Glomerular visceral epithelial cell (primary cell): Measurements from ENCODE around the gene SYNJ2.

Source experiments
- DNase-seq: peaks from one replicate; pipeline ENCODE4 v3.0.0-alpha.2; 2016; ENCODE audit errors: extremely low spot score

SYNJ2 gene

DNA sequence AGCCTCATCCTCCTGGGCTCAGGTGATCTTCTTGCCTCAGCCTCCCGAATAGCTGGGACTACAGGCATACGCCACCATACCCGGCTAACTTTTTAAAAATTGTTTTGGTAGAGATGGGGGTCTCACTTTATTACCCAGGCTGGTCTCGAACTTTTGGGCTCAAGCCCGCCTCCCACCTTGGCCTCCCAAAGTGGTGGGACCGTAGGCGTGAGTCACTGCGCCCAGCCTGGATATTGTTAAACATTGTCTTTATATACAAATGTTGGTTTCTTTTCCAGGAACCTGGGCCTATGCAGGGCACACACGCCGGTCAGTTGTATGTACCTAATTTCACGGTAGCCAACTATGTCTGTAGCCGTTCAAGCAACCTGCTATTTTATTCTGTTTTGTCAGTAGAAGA is 60.1 kb downstream of the SYNJ2 start:
- no peak for DNase-seq

DNA sequence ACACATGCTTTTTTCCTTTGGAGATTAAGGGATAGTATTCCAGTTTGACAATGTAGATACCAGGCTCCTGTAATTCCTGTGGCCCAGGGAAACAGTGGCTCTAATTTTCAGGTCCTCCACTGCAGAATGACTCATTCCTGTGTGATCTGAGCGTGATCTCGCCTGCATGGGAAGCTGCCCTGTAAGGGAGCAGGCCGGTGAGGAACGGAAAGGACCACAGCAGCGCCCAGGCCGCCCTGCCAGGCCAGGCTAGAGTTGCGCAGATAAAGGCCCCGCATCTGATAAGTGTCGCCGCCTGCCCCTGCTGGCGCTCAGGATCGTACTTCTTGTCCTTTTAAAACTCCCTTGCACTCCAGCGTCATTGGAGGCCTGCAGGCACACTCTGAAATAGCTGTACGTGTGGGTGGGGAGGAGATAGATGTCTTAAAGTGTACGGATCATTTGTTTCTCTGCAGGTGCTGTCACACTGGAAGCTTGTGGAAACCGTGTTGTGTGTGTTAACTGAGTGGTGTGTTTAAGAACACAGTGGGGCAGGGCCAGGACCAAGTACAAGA is 60.7 kb downstream of the SYNJ2 start:
- DNase-seq = peak; percentile 88

DNA sequence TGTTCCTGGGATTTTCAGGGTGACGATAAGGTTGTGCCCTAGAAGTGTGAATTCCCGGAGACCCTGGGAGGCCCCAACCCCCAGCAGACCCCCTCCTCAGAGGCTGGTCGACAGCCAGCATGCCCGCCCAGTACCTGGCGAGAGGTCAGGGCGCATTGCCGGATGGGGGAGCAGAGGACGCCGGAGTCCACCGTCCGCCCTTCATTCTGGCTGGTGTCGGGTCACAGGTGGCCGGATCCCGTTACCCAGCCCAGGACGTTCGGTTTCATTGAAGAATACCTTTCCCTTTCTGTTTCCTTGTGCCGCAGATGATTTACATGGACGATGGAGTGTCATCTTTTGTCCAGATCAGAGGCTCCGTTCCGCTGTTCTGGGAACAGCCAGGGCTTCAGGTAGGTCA is 61.3 kb downstream of the SYNJ2 start:
- no peak for DNase-seq

DNA sequence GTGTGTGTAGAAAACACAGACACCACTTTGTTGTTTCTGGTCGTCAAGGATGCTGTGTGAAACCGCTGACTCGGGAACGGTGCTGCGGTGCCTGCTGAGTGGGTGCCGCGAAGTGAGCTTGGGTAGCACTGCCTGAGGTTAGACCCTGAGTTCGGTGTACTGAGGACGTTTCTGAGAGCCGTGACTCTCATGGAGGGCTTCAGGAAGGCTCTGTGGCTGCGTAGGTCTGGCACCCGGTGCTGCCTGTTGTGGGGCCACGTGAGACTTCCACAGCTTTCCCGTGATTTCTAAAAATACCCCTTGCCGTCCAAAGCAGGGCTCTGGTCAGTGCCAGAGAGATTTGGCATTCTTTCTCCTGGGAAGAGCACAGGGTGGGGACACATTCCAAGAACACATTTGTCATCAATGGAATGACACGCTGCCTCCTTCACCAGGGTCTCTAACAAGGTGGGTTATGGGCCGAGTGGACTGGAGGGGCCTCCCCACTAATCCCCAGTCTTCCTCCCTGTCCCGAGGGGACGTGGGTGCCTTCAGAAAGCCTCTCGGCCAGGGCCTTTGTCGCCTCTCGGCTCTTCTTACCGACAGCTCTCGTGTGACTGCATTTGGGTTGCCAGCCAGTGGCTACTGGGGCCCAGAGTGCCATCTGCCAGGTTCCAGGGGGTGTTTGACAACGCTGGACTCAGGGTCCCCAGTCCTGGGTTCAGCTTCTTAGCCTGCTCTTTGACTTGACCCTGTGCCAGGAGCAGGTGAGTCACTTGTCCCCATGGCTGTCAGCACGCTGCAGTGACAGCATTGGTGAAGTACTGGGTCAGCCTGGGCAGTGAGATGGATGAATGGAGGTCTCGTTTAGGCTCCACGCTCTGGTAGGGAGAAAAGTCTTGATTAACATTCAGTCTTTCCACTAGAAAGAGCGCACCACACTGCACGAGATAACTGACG is 62.2 kb downstream of the SYNJ2 start:
- DNase-seq = no peak

DNA sequence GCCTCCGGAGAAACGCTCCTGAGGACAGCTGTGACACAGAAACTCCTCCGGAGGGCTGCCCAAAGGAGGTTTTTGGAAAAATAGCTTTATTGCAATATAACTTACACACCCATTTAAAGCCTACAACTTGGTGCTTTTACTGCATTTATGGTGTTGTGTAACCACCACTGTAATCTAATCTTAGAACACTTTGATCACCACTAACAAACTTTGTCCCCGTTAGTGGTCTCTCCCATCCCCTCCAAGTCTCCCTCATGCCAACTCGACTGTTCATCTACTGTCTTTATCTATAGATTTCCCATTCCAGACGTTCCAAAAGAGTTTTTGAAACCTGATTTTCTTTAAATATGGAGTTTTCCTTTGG is 62.8 kb downstream of the SYNJ2 start:
- no peak for DNase-seq

DNA sequence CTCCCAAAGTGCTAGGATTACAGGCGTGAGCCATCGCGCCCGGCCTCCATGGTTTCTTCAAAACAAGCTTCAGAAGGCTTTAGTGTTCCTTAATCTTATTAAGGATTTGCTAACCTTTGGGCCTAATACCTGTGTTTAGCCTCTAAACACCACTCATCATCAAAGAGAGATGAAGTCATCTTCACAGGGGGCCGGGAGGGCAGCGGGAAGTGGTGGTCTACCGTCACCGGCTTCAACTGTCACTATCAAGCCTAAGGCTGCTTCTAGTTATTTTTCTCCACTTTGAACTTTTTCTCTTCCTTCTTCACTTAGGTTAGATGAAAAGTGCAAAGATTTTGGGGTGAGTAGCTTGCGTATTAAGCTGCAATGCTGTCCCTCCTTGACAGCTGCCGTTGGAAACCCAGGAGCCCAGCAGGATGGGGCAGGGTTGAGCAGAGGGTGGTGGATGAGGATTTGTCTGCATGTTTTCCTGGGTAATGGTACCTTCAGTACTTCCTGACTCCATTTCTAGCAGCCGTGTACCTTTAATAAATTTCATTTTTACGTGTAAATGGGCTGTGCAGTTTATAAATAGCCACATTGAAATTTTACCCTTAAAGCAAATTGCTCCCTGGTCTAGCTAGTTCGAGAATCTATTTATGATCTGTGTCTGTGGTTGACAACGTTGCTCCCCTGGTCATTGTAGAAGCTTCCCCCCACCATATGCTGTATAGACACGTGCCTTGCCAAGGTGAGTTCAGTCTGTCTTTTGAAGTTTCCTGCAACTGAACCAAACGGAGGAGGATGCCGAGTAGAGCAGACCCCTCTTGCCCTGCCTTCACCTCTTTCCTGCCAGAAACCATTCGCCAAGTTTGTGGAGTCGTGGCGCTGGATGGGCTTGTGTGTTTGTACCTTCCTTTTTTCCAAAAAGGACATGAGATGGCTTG is 64.8 kb downstream of the SYNJ2 start:
- no peak for DNase-seq

DNA sequence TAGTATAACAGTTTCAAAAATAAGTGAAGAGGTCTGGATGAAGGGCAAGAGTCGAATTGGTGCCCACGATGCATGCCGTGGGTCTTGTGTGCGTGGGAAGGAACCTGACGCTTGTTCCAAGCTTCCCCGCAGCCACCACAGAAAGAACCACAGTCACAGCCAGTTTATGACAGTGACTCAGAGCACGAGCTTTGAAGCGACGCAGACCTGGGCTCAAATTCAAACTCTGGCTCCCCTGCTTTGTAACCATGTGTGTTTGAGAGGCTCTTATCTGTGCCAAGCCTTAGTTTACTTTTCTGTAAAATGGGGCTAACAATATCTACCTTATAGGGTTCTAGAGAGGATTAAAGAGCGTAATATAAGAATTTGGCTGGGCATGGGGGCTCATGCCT is 65.5 kb downstream of the SYNJ2 start:
- peak; percentile 42 for DNase-seq

DNA sequence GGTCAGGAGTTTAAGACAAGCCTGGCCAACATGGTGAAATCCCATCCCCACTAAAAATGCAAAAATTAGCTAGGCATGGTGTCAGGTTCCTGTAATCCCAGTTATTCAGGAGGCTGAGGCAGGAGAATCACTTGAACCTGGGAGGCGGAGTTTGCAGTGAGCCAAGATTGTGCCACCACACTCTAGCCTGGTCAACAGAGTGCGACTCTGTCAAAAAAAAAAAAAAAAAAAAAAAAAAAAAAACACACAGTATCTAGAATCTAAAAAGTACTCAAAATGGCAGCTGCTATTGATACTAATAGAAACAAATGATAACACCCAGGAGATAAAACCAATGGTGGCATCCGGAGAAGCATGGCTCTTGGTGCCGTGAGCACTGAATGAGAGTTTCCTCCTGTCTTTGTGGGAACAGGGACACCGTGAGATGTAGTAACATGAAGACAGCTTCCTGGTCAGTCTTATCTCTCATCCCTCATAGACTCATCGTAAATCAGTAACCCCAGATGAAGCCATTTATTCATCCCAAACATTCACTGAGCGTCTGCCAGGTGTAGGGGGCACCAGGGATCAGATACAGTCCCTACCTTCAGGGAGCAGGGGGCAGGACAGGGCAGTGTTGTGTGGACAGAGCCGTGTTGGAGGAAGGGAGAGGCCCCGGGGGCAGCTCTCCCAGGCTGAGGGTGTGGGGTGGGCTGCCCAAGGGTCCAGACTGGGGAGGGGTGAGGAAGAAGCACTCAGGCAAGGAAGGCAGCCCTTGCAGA is 66.1 kb downstream of the SYNJ2 start:
- DNase-seq = no peak

DNA sequence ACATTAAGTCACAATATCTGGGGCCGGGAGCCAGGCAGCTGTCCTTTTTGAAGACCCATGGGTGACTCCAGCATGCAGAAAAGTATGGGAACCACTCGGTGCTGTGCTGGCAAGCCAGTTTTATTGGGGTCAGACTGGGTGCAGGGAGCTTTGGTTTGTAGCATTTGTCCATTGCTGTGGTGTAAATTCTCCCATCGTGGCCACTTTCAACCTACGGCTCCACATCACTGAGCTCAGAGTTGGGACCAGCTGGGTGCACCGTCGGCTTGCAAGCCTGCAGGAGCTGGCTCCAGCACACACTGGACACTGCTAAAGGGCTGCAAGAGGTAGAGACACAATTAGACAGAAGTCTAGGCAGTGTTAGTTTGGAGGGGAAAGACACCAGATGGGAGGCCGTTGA is 66.9 kb downstream of the SYNJ2 start:
- no peak for DNase-seq

DNA sequence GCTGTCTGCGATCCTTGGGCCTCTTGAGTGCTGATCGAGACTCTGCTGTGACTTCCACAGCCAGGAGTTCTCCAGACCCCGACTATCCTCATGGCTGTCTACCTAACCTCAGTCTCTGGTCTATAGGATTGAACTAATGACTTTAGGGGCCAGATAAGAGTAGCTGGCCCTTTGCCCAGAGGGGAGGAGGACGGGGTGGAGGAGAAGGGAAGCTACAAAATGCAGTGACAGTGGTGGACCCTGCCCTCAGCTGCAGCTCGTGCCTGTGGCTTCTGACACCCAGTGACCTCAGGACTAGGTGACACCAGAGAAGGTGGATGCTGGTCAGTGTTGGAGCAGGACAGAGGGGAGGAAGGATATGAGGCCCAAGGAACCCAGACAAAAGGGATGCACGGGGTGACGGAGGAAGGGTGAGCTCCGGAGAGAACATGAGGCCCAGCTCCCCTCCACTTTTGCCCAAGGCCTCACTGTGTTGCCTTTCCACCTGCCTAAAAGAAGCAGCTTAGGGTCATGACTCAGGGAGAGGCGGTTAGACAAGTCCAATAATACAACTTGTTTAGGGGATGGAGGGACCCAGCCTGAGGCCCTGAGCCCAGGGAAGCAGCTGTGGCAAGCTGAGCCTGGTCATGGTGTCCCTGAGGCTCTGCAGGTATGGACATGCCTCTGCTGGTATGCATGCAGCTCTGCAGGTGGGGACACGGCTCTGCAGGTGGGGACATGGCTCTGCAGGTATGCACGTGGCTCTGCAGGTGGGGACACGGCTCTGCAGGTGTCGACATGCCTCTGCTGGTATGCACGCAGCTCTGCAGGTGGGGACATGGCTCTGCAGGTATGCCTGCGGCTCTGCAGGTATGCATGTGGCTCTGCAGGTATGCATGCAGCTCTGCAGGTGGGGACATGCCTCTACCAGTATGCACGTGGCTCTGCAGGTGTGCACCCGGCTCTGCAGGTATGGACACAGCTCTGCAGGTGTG is 67.7 kb downstream of the SYNJ2 start:
- DNase-seq = no peak

DNA sequence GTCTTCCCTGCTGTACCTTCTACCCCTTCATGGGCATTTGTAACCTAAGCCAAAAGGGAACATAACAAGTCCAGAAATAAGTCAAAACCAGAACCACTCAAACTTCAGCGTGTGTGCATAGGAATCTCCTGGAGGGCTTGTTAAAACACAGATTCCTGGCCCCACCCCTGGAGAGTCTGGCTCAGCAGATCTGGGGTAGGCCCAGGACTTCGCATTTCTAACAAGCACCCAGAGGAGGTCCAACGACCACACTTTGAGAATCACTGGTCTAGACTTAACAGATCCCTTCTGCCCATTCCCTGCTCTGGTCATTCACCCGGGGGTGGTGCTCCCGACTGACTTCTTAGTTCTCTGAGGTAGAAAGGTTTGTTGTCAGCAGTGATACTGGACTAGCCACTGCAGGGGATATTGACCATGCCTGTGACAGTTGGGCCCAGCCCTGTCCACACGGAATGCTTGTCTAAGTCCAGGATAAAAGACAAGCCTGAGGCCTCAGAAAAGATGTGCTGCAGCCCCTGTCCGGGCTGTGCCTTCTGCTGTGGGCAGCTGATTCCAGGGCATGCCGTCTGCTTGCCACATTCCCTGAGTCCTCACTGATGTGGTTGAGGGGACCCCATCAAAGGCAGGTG is 68.6 kb downstream of the SYNJ2 start:
- DNase-seq = no peak

DNA sequence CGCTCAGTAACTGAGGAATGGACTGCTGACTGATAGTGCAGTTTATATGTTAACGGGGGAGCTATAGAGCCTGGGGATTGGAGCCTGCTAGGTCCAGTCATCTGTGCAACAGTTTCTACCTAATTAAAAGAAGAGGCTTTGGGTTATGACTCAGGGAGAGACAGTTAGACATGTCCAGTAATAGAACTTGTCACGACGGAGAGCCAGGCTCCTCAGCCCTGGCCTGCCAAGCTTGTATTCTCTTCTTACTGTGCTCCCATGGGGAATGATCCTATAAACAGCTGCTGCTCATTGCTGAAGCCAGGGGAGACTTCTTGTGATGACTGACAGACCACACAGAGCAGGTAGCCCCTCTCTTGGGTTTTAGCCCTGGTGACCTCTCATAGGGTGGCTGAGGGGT is 69.3 kb downstream of the SYNJ2 start:
- DNase-seq = no peak

DNA sequence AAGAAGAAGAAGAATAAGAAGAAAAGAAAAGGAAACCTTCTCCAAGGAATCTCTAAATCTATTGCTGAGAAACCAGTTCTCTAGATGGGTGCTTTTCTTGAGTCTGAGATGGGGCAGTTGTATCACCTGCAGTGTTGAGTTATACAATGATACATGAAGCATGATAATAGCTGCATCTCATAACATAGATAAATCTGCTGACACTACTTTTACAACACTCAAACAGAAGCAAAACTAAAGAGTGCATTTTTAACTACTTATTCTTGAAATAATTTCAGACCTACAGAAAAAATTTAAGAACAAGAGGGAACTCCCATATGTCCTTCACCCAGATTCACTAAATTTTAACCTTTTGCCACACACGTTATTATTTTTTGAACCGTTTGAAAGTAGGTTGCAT is 70.3 kb downstream of the SYNJ2 start:
- DNase-seq = no peak

DNA sequence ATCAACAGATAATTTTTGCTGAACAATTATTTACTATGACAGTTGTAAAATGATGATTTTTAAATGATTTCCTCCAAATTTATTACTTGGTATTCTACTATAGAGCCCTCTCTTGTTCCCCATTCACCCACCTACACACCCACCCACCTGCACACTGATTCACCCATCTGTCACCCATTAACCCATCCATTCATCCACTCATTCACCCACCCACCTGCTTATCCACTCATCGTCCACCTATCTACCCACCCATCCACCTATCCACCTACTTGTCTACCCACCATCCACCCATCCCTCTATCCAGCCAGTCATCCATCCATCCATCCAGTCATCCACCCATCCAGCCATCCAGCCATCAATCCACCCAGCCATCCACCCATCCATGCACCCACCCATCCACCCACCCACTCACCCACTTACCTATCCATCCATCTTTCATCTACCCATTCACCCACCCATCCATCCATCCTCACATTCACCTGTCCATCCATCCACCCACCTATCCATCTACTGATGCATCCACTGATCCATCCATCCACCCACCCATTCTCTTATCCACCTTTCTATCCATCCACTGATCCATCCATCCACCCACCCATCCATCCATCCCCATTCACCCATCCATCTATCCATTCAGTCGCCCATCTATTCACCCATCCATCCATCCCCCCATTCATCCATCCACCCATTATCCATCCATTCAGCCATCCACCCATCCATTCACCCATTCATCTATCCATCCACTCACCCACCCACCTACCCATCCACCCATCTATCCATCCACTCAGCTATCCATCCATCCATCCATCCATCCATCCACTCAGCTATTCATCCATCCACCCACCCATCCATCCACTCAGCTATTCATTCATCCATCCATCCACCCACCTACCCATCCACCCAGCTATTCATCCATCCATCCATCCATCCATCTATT is 72.0 kb downstream of the SYNJ2 start:
- DNase-seq = no peak

DNA sequence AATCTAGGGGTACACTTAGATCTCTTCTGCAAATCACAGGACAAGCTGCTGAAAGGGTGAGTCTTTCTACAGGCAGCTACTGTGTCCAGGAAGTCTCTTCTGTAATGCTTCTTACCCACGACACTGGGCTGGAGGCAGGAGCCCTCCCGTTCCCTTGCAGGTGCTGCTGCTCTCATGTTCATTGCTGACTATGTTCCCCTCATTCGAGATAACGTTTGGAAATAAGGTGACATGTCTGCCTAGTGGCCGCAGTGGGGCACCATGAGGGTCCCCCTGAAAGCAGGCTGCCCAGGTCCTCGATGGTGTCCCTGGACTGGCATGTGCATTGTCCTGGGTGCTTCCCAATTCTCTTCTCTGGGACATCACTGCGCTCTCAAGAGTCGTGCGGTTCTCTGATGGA is 74.7 kb downstream of the SYNJ2 start:
- DNase-seq = no peak

DNA sequence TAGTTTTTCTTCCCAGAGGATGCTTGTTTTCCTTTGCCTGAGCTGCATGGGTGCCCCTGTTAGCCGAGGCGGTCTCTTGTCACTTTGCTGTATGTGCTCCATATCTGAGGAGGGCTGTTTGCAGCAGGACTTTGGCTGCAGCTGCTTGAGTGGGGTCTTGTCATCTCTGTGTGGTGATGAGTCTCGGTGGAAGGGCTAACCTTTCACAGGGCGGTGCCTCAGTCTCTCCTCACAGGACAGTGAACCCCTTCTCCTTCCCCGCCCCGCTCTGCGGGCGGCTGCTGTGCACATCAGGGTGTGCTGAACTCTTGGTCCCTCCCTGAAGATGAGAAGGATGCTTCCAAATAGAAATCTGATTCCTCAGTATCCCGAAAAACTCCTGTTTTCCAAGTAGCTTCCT is 75.1 kb downstream of the SYNJ2 start:
- no peak for DNase-seq

DNA sequence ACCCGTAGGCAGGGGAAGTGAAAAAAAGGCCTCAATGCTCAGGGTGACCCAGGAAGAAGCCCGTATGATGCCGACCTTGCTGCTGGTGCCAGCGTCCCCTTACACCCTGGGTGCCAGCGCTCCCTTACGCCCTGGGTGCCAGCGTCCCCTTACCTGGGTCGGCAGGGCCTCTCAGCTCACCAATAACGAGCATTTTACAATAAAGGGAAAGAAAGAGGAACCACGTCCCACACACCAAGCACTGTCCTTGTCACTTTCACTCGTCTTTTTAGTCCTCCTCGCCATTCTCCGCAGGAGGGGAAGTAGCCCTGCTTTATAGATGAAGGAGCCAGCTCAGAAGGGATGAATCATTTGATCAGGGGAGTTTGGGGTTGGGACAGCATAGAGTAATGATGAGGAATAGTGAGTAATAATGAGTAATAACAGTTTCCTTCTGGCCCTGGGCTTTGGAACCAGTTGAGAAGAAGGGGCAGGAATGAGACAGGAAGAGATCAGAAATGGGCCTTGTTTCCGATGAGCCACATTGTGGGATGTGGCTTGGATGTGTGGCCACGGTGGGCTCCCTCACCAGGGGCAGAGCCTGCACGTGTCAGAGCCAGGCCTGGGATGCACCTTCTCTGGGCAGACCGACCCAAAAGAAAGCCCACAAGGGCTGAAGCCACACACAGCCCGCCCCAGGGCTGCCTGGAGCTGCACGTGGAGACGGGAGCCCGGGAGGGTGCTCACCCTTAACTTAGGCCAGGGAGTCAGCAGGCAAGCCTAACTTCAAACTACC is 75.7 kb downstream of the SYNJ2 start:
- DNase-seq = peak; percentile 90

DNA sequence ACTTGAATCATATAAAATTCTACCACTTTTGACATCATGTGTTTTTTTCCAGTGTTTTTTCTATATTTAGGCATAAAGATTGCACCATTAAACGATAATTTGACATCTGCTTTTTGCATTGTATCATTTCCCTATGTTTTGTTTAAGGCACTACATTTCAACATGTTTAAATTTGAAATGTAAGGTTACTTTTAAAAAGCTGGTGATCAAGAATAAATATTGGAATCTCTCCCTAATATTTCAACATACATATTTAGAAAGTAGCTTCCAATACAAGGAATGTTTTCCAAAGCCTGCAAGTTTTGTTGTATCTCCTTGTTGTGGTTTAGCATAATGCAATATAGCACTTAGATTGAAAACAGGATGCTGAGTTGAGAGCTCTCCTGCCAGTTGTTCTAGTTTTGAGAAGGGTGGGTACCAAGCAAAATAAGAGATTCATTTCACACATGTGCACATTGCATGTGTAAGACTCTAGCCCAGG is 76.5 kb downstream of the SYNJ2 start:
- DNase-seq = no peak
